K562 (cell line): ENCODE data around the gene PCDH1. TPM values are rescaled to one million over a fixed set of nuclear protein-coding genes. Genes with fewer than 3 reads are reported as not detected.
A peak's percentile ranks its signal among the peaks of the same experiment; 100 is the strongest.

Experiments used
- ATAC-seq: fragments of 200-7000 bp; cut with Tn5 transposase; 3 replicates; pipeline ENCODE4 v1.9.1; 2020; ENCODE audit warnings: moderate library complexity
- BruUV-seq: library from RNA; stranded (reverse); fragments of 400-500 nt; replicated peaks from 2 replicates; lab custom pipeline; 2021; lab: Mats Ljungman, UMichigan
- CTCF ChIA-PET: fragments of 300-600 bp; formaldehyde crosslinking; extraction: SDS; loops from one replicate; lab custom pipeline; 2021; ENCODE audit warnings: low intra/inter-chr PET ratio; lab: Yijun Ruan, JAX
- POLR2A ChIA-PET: fragments of 300-600, 350-650 bp; sonication (Branson Sonifier 250); formaldehyde crosslinking; extraction: SDS; loops from one replicate; lab custom pipeline; 2021; ENCODE audit warnings: antibody characterized with exemption, inconsistent platforms; lab: Yijun Ruan, JAX
- DNase-seq, 4 experiments: peaks; one replicate each; pipeline versions ENCODE4 v3.0.0 to v3.0.0-alpha.2; 2011 to 2018; ENCODE audit warnings: low spot score in 3 of 4, mixed read lengths in 3 of 4; ENCODE audit errors: extremely low read depth in 1 of 4
- FAIRE-seq: peaks from 2 replicates; lab custom pipeline; 2011; peaks lifted over from hg19 to GRCh38; lab: Jason Lieb, UNC
- H2AFZ ChIP-seq: 2 replicates; pipeline ENCODE4 v1.6.0; 2011; ENCODE audit warnings: low read depth, low read length, control low read depth, inconsistent platforms
- H3K27ac ChIP-seq: fragments of 200-600 bp; 3 replicates; pipeline ENCODE4 v1.8.0; 2011; ENCODE audit warnings: low read depth, mild to moderate bottlenecking, control low read depth, inconsistent platforms, low read length, moderate library complexity, mixed read lengths; ENCODE audit errors: extremely low read depth
- H3K27me3 ChIP-seq, 2 experiments: fragments of 300-600 bp in 1 of 2; 2 replicates in 1 of 2; 3 replicates in 1 of 2; pipeline versions ENCODE4 v1.6.0 to v1.8.0; 2011; ENCODE audit warnings: inconsistent platforms in 2 of 2, low read length in 2 of 2, mild to moderate bottlenecking in 1 of 2, mixed read lengths in 1 of 2, moderate library complexity in 1 of 2; ENCODE audit not compliant: control insufficient read depth in 2 of 2, insufficient read depth in 2 of 2
- H3K36me3 ChIP-seq: fragments of 300-600 bp; 3 replicates; pipeline ENCODE4 v1.8.0; 2011; ENCODE audit warnings: mild to moderate bottlenecking, low read length, inconsistent platforms; ENCODE audit not compliant: control insufficient read depth, insufficient read depth
- H3K4me1 ChIP-seq, 2 experiments: fragments of 200-600 bp in 1 of 2; replicated peaks in 1 of 2; 2 replicates in 1 of 2; 3 replicates in 1 of 2; pipeline versions ENCODE4 v1.5.1 to v1.8.0; 2011; ENCODE audit warnings: inconsistent platforms in 2 of 2, low read length in 2 of 2, mild to moderate bottlenecking in 1 of 2, mixed read lengths in 1 of 2, moderate library complexity in 1 of 2; ENCODE audit not compliant: control insufficient read depth in 2 of 2, insufficient read depth in 2 of 2
- H3K4me2 ChIP-seq: 2 replicates; pipeline ENCODE4 v1.6.1; 2011; ENCODE audit warnings: low read length, control low read depth, inconsistent platforms, mixed read lengths; ENCODE audit not compliant: insufficient read depth
- H3K4me3 ChIP-seq: fragments of 200-600 bp; sonication (generic), shearing (Covaris generic); 2 replicates; pipeline ENCODE4 v1.5.1; 2016; ENCODE audit warnings: control low read depth, inconsistent platforms
- H3K79me2 ChIP-seq: fragments of 200-600 bp; 3 replicates; pipeline ENCODE4 v1.8.0; 2011; ENCODE audit warnings: low read length, inconsistent platforms; ENCODE audit not compliant: control insufficient read depth, insufficient read depth
- H3K9ac ChIP-seq, 2 experiments: 2 replicates each; pipeline versions ENCODE4 v1.6.0 to v1.6.1; 2011; ENCODE audit warnings: low read depth in 2 of 2, low read length in 2 of 2, control low read depth in 1 of 2, inconsistent platforms in 1 of 2, mild to moderate bottlenecking in 1 of 2, mixed read lengths in 1 of 2; ENCODE audit not compliant: insufficient read depth in 1 of 2
- H3K9me1 ChIP-seq: one replicate; pipeline ENCODE4 v1.6.0; 2011; ENCODE audit warnings: inconsistent platforms, mild to moderate bottlenecking, low read length, moderate library complexity; ENCODE audit not compliant: control insufficient read depth, insufficient read depth
- H3K9me3 ChIP-seq: replicated peaks from 2 replicates; pipeline ENCODE4 v1.5.1; 2011; ENCODE audit warnings: low read depth, low read length, inconsistent platforms; ENCODE audit not compliant: control insufficient read depth, insufficient read depth
- H4K20me1 ChIP-seq: replicated peaks from 2 replicates; pipeline ENCODE4 v1.6.1; 2011; ENCODE audit warnings: low read length, inconsistent platforms, mixed read lengths; ENCODE audit not compliant: control insufficient read depth, insufficient read depth
- ATF1 ChIP-seq, 2 experiments: fragments of 450-650 bp in 1 of 2; IDR thresholded peaks; 2 replicates each; pipeline ENCODE4 v1.6.1; 2016; ENCODE audit warnings: missing compliant biosample characterization in 1 of 2, missing genetic modification characterization in 1 of 2
- ELF4 ChIP-seq: fragments of 450-650 bp; formaldehyde crosslinking; IDR thresholded peaks from 2 replicates; pipeline ENCODE4 v1.4.0; 2022; ENCODE audit warnings: missing genetic modification characterization
- FOXO4 ChIP-seq: fragments of 450-650 bp; formaldehyde crosslinking; IDR thresholded peaks from 2 replicates; pipeline ENCODE4 v1.4.0; 2020; ENCODE audit warnings: mild to moderate bottlenecking, moderate library complexity
- ZNF121 ChIP-seq: sonication (generic); formaldehyde crosslinking; conservative IDR thresholded peaks from 2 replicates; pipeline ENCODE4 v1.8.0; 2022; ENCODE audit warnings: missing genetic modification reagents
- ZNF263 ChIP-seq: sonication (generic); formaldehyde crosslinking; IDR thresholded peaks from 2 replicates; pipeline ENCODE4 v1.8.0; 2022; ENCODE audit warnings: mild to moderate bottlenecking, missing genetic modification reagents, borderline replicate concordance
- ZNF592 ChIP-seq: fragments of 450-650 bp; IDR thresholded peaks from 2 replicates; pipeline ENCODE4 v1.6.1; 2017; ENCODE audit warnings: antibody characterized with exemption, mild to moderate bottlenecking
- whole genome bisulfite sequencing: fragments of 100-300 bp; shearing (Covaris generic); methylation state at CpG from one replicate; pipeline ENCODE4 v1.1.6; 2016; ENCODE audit warnings: low coverage, mixed read lengths; ENCODE audit not compliant: insufficient coverage; ENCODE audit errors: missing lambda C conversion rate; 5-methylcytosine and 5-hydroxymethylcytosine counted together
- in situ Hi-C: fragments of 300-500 bp; cut with MboI; formaldehyde crosslinking; loops from 4 replicates; pipeline ENCODE4 v1.15.0; 2018; ENCODE audit warnings: inconsistent platforms, mixed read lengths
- intact Hi-C: fragments of 100-400 bp; cut with micrococcal nuclease; formaldehyde crosslinking; loops from 2 replicates; pipeline ENCODE4 v1.14.2; 2022
- polyA plus RNA-seq, 8 experiments: library from polyadenylated mRNA; depleted of rRNA in 4 of 8; stranded (reverse) in 5 of 8; unstranded in 3 of 8; fragments of >200 nt; fragmentation: Nextera tagmentation in 2 of 8; fragmentation: Illumina TruSeq in 1 of 8; extraction: Ambion mirVana in 2 of 8; extraction: Trizol in 1 of 8; gene quantifications; 2 replicates each; pipeline versions ENCODE4 v1.2.1 to v1.2.3, GENCODE V29; 2011 to 2014; ENCODE audit warnings: inconsistent platforms in 1 of 8, missing spikeins in 1 of 8
- total RNA-seq, 7 experiments: library from RNA; depleted of rRNA in 6 of 7; stranded (reverse); fragments of >200 nt in 6 of 7; fragmentation: Illumina TruSeq in 2 of 7; extraction: Trizol in 2 of 7; gene quantifications; 2 replicates each; pipeline versions ENCODE4 v1.2.1 to v1.2.3, GENCODE V29; 2011 to 2021; ENCODE audit warnings: low replicate concordance in 1 of 7

The PCDH1 gene
- total and polyA plus RNA-seq, 9 of the 15 experiments (the other 6 are each of a cell fraction or from before 2014, with no cell fraction given), result 0.11 to 3.6 (median 1.9) TPM; not detected in 1

- Histone ChIP-seq H3K9me3 (no peaks in the 10 kb centered on the region), H2AFZ (no peak overlapping the region), H3K9ac (no peak overlapping the region), H3K27ac (no peak overlapping the region), H3K27me3 (peaks cover 10 to 51% of the 10 kb centered on the region in 2 experiments), H4K20me1 (no peaks in the 10 kb centered on the region; the same call in none of the 2 replicates), H3K4me2 (no peak overlapping the region), H3K4me3 (no peak overlapping the region), H3K4me1 (peaks cover 0 to 13% of the 10 kb centered on the region in 2 experiments; a peak in 3 of 5 replicates), H3K79me2 (no peaks in the 10 kb centered on the region), H3K9me1 (no peaks in the 10 kb centered on the region), H3K36me3 (no peaks in the 10 kb centered on the region)
- ATAC-seq (no peak), FAIRE-seq (no peak), DNase-seq (no peak)
- in situ Hi-C loops, result no loop called here
- 5% methylated on average over 10 of the region's 11 CpGs for WGBS
- intact Hi-C loops, result no loop called here
- no peak for TF ChIP-seq ELF4 (CRISPR knock-in tag)
- TF ChIP-seq ZNF592, result no peak
- TF ChIP-seq ATF1 (CRISPR knock-in tag; IDR thresholded peaks at IDR 0.05), result no peak
- TF ChIP-seq ATF1 (tag; IDR thresholded peaks at IDR 0.05), result 0 out of 2 replicates have a peak, but pooled peaks have one; percentile 13
- no peak for TF ChIP-seq ZNF121 (CRISPR knock-in tag)
- no peak for TF ChIP-seq FOXO4
- TF ChIP-seq ZNF263, result peak; percentile 83; the same call in 1 of the 2 replicates
- ChIA-PET CTCF (interaction anchor here (0.6 kb wide), 1 partner anchor 119 kb away, joined by 3 read pairs; no protein-coding TSS in a partner anchor), POLR2A (no interaction called here)
- BruUV-seq, result no TSS peak
Measured at GRCh38 chr5:141839015-141839513, 39.1 kb downstream of the PCDH1 start.
